ENCODE measurements around the gene APBA2. TPM values are rescaled to one million over a fixed set of nuclear protein-coding genes. Genes with fewer than 3 reads are reported as not detected.

Gene APBA2
- total and polyA plus RNA-seq, 2 of the 4 experiments (the other 2 are of a cell fraction), result 21.7 to 33.0 TPM

DNA sequence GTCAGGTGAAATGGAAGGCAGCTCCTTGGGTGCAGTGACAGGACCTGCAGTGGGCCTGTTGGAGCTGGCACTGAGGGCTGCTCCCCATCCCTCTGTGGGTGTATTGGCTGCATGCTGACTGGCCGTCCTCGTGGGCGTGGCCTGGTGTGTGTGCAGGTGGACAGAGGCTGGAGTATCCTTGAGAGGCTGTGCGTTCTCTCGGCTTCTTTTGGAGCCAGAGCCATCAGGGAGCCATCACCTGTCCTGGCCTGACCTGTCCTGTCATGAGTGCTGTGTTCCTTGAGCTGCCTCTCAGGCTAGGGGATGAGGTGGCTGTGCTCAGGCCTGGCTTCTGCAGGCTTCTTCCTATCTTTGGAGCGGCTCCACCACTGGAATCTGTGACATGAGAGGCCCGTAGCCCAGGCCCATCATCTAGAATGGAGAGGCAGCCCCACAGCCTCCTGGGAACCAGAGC is 61.5 kb downstream of the APBA2 start:
- no peak overlapping the region for H4K8ac ChIP-seq (ENCODE audit: low read depth in 2 of 2, low read length in 2 of 2)
- dilution Hi-C loops (cut with HindIII; ENCODE audit: low sequenced_read_pairs, unreplicated experiment), result no loop called here
- intact Hi-C loops (cut with micrococcal nuclease), result no loop called here
- no peak overlapping the region for H2AK9ac ChIP-seq (replicated peaks; ENCODE audit: low read depth, low read length, poor library complexity)
- no peak overlapping the region for H2AK5ac ChIP-seq (ENCODE audit: low read depth, low read length)
- H2BK120ac ChIP-seq (ENCODE audit: low read depth, low read length), result no peak overlapping the region
- H2BK15ac ChIP-seq (ENCODE audit: low read depth, low read length), result no peak overlapping the region
- no peak overlapping the region for H4K91ac ChIP-seq (ENCODE audit: insufficient read depth, low read depth, low read length)
- ChIA-PET CTCF (interaction anchor here (1.1 kb wide), 1 partner anchor 193 kb away, joined by 3 read pairs; no protein-coding TSS in a partner anchor), POLR2A (ENCODE audit: unreplicated experiment) (no interaction called here)
- H3K27me3 ChIP-seq (ENCODE audit: control insufficient read depth, insufficient read depth, low read length), result no peaks in the 10 kb centered on the region
- H3K9ac ChIP-seq (ENCODE audit: low read depth, low read length), result no peak overlapping the region
- no TSS peak for BruUV-seq (replicated peaks)
- DNase-seq (no peak), ATAC-seq (ENCODE audit: low read depth) (no peak)
- H3K4me1 ChIP-seq (ENCODE audit: control insufficient read depth, insufficient read depth, low read length), result no peaks in the 10 kb centered on the region
- H2BK5ac ChIP-seq (ENCODE audit: low read depth, low read length, poor library complexity, severe bottlenecking), result no peak overlapping the region
- H3K27ac ChIP-seq (ENCODE audit: insufficient read depth, low read length), result no peak overlapping the region
- no peaks in the 10 kb centered on the region for H3K9me3 ChIP-seq (ENCODE audit: control insufficient read depth, insufficient read depth, low read length)
- H3K36me3 ChIP-seq (ENCODE audit: control insufficient read depth, insufficient read depth, low read length), result no peaks in the 10 kb centered on the region; the same call in 1 of the 2 replicates
- H4K20me1 ChIP-seq (ENCODE audit: insufficient read depth, low read length), result peaks cover 3% of the 10 kb centered on the region; the same call in 1 of the 2 replicates
- no peak overlapping the region for H3K23ac ChIP-seq (ENCODE audit: low read depth, low read length)
- TF ChIP-seq FOS (IDR thresholded peaks at IDR 0.05; ENCODE audit: low read depth, low read length) (no peak), NFE2L2 (IDR thresholded peaks at IDR 0.05; ENCODE audit: low read depth, low read length) (no peak), POLR2A (IDR thresholded peaks at IDR 0.05; ENCODE audit: low read depth, low read length) (no peak), RCOR1 (IDR thresholded peaks at IDR 0.05; ENCODE audit: insufficient replicate concordance, low read length) (no peak), BHLHE40 (IDR thresholded peaks at IDR 0.05; ENCODE audit: low read depth, low read length) (no peak), RFX5 (IDR thresholded peaks at IDR 0.05; ENCODE audit: low read depth, low read length) (no peak), CHD1 (IDR thresholded peaks at IDR 0.05; ENCODE audit: low read depth, low read length) (no peak), RAD21 (IDR thresholded peaks at IDR 0.05; ENCODE audit: low read length) (no peak), ELK1 (IDR thresholded peaks at IDR 0.05; ENCODE audit: borderline replicate concordance, low read depth, low read length) (no peak), MAFK (IDR thresholded peaks at IDR 0.05; ENCODE audit: low read depth, low read length) (no peak), USF2 (IDR thresholded peaks at IDR 0.05; ENCODE audit: low read depth, low read length) (no peak), MAZ (IDR thresholded peaks at IDR 0.05; ENCODE audit: borderline replicate concordance, low read depth, low read length) (no peak), MXI1 (IDR thresholded peaks at IDR 0.05; ENCODE audit: borderline replicate concordance, low read depth, low read length) (no peak), SMC3 (IDR thresholded peaks at IDR 0.05; ENCODE audit: low read depth, low read length) (no peak), CEBPB (IDR thresholded peaks at IDR 0.05; ENCODE audit: low read depth, low read length) (no peak)
- TF ChIP-seq, protein P1, sequence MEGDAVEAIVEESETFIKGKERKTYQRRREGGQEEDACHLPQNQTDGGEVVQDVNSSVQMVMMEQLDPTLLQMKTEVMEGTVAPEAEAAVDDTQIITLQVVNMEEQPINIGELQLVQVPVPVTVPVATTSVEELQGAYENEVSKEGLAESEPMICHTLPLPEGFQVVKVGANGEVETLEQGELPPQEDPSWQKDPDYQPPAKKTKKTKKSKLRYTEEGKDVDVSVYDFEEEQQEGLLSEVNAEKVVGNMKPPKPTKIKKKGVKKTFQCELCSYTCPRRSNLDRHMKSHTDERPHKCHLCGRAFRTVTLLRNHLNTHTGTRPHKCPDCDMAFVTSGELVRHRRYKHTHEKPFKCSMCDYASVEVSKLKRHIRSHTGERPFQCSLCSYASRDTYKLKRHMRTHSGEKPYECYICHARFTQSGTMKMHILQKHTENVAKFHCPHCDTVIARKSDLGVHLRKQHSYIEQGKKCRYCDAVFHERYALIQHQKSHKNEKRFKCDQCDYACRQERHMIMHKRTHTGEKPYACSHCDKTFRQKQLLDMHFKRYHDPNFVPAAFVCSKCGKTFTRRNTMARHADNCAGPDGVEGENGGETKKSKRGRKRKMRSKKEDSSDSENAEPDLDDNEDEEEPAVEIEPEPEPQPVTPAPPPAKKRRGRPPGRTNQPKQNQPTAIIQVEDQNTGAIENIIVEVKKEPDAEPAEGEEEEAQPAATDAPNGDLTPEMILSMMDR (conservative IDR thresholded peaks at IDR 0.05; ENCODE audit: low read depth, low read length), result no peak
- no peak overlapping the region for H3K4me2 ChIP-seq (ENCODE audit: low read depth, low read length)
- H3K79me1 ChIP-seq (ENCODE audit: low read depth in 1 of 2, low read length in 2 of 2), result peaks cover 16 to 47% of the 10 kb centered on the region in 2 experiments; a peak in 3 of 4 replicates
- no peak overlapping the region for H3K56ac ChIP-seq (ENCODE audit: extremely low read depth, insufficient read depth, low read length)
- 93% methylated on average over 3 of the region's 7 CpGs; no CpG with 5 or more reads in 1 of the 2 experiments for WGBS, 2 experiments (ENCODE audit: extremely low coverage in 2 of 2, insufficient read length in 1 of 2)
- no peak overlapping the region for H4K5ac ChIP-seq (ENCODE audit: low read depth, low read length)
- in situ Hi-C loops (cut with MboI; ENCODE audit: low sequenced_read_pairs), result no loop called here
- H3K4me3 ChIP-seq (ENCODE audit: insufficient read depth, low read depth, low read length), result no peak overlapping the region
- peaks cover 5% of the 10 kb centered on the region; the same call in 1 of the 2 replicates for H3K9me1 ChIP-seq (ENCODE audit: insufficient read depth, low read length)
- H3K14ac ChIP-seq (replicated peaks; ENCODE audit: low read depth, low read length), result no peak overlapping the region
- H2AFZ ChIP-seq (replicated peaks; ENCODE audit: low read length, poor library complexity), result no peak overlapping the region
- no peak overlapping the region for H3K4ac ChIP-seq (ENCODE audit: low read depth, low read length)
- no peak overlapping the region for H3K18ac ChIP-seq (ENCODE audit: low read depth, low read length)
- H2BK20ac ChIP-seq (ENCODE audit: low read depth, low read length), result no peak overlapping the region
